Fibroblast of skin of scalp (primary cell): Measurements from ENCODE around the gene MYH15.

Experiments used
- DNase-seq: peaks from one replicate; pipeline ENCODE4 v3.0.0-alpha.2; 2013

MYH15 gene

DNA sequence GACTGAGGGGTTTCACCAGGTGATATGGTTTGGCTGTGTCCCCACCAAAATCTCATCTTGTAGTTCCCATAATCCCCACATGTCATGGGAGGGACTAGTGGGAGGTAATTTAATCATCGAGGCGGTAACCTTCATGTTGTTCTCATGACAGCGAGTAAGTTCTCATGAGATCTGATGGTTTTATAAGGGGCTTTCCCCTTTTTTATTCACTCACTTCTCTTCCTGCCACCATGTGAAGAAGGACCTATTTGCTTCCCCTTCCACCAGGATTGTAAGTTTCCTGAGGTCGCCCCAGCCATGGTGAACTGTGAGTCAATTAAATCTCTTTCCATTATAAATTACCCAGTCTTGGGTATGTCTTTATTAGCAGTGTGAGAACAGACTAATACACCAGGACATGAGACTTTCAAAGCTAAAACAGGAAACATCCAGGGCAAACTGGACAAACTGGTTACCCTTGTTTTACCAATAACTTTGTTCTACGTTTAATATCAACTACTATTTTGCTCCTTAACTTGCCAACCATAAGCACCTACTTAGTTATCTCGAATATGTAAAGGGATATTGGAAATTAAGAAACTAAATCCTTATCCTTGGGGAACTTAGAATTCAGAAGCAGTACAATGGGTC, 98.2 kb downstream of the MYH15 start:
- DNase-seq: no peak

DNA sequence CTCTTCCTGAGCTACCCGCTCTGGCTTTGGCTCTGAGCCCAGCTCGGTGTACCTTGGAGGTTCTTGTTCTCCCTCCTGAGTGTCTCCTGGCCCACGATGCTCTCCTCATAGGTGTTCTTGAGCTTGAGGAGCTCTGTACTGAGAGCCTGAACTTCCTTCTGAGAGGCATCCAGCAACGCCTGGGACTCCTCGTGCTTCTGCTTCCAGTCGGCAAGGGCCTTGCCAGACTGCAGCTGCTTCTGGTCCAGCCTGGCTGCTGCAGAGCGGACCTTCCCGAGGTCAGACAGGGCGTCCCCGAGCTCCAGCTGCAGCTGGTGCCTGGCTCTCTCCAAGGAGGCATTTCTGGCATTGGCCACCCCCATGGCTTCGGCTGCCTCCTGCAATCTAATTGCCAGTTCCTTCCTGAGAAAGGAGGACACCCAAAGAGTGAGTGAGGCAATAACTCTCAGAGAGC, 99.8 kb downstream of the MYH15 start:
- no peak for DNase-seq

DNA sequence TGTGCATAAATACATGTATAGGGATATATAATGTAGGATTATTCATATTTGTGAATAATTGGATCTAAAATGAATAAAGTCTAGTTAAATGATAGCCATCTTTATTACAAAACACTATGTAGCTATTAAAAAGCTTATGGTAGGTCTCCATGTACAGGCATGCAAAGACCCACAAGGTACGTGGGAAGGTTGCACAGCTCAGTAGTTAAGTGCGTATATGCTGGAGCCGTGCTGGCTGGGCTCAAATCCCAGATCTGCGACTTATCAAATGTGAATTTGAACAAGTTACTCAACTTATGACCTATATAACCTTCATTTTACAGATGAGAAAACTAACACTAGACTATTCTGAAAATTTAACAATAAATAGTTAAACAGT, 100.6 kb downstream of the MYH15 start:
- DNase-seq: no peak

DNA sequence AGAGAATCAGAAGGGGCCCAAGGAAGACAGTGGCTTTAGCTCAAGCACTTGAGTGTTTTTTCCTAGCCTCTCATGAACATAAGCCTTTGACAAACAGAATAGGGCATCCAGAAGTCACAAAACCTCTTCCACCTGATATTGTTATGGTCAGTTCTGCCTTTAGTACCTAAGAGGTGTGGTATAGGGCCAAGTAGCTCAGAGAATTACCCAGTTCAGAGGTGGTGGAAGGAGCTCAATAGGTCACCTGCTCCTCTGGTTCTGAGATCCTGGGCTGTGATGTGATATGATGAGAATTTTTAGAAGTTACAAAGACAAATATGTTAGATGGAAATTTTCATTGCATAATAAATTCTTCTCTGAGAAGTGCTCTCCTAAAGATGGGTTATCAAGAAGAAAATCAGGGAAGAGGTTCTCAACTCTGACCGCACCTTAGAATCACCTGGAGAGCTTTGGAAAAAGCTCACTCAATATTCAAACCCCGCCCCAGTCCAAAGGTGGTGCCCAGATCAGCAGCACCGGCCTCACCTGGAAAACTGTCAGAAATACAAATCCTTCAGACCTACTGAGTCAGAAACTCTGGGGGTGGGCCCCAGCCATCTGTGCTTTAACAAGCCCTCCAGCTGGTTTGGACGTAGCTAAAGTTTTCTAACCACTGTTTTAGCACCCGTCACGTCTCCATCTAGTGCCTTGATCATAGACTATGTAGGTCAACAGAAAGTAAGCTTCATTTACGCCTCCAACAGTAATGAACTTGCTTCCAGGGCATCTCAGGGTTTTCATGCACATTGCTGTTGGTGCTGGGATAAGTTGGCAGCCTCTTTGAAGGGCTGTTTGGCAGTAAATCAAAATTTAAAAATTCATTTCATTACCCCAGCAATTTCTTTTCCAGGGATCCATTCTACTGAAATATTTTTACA, 101.3 kb downstream of the MYH15 start:
- no peak for DNase-seq

DNA sequence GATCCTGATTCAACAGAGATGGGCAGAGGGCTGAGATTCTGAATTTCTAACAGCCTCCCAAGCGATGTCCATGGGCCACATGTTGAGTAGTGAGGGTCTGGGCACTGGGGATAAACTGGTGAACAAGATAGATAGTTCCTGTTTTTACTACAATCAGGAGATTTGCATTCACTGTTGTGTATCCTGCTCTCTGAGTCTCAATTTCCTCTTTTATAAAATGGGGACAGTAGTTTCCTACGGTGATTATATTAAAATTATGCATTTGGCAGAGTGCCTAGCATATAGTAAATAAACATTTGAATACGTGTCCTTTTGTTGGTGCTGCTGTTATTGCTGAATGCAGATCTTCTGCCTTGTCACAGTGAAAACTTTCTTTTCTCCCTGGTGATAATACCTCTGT, 102.5 kb downstream of the MYH15 start:
- no peak for DNase-seq

DNA sequence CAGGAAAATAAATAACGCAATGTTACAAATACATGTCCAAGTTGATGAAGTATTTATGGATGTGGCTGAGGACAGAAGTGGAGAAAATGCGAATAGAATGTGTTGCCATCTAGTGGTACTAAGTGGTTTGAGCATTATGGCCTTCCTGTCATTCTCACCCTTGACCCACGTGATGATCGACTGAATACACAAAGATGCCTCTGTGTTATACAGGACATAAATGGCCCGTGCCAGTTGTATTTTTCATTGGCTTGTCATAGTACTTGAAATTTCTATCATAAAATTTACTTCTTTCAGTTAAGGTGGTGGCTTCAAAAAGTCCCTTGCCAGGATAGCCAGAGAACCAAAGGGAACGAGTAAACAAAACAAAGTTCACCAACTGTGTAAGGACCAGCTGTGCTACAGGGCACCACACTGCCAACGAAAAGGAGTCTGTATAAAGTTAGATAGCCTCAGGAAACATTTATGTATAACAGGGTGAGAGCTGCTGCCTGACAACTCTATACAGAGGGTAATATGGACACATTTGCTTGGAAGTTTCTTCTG, 103.7 kb downstream of the MYH15 start:
- DNase-seq: peak; percentile 77

DNA sequence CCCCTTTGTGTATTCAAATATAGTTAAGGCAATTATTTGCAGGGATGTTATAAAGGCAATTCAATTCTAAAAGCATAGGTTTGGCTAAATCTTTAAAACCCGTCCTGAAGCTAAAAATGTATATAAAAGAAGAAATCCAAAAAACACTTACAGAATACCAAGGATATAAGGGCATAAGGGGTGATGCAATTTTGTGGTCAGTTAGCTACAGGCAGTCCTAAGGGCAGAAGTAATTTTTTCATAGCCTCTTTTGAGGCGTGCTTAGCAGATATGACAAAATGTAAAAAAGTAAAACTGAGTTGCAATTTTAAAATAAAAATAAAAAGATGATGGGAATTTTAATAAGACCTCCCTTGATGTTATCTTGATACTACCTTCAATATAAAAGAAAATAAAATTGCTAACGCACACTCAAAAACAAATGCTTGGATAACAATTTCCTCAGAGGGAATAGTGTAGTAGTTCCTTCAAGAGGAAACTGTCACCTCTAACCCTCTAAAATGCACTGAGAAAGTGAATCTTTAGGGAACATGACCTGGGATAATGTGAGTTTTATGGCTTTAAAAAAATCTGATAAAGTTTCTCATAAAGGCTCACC, 104.2 kb downstream of the MYH15 start:
- DNase-seq: peak; percentile 69

DNA sequence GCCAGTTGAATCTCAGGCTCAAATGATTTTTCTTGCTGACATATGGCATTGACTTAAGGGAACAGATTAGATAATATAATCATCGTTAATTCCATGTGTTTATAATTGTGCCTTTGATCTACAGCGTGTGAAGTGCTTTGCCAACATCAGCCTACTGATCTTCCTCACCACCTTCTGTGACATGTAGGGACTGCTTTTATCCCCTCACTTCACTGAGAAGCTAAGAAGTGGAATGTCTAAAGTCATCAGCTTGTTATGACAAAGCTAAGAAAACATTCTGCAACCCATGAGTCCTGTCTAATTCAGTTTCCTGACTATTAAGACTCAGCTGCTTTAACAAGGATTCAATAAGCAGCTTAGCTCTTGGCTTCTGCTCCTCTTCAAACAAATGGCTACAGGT, 106.0 kb downstream of the MYH15 start:
- DNase-seq: peak; percentile 58

DNA sequence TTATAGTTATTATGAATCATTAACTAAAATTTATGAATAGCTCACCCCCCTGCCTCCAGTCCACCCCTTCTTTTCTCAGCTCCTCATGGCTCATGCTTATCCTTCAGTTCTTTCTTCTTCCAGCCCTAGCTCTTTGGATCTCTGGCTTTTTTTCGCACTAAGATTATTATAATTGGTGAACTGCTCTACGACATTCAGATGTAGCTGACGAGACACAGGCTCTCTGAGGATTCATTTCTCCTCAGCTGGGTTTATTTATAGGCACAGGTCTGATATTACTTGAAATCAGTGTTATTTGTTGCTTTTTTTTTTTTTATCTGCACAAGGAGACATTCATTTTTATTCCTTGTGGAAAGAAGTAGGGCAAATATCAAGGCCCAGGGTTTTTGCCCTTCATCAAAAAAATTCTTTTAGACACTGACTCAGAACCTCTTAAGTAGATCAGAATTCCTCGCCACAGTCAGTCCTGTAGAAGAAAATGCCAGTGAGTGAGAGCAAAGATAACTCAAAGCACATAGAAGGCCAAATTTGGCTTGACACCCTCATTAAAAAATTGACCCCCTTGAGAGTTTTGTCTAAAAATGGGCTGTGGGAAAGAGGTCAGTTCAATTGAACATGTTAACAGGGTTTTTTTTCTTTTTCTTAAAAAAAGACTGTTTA, 106.6 kb downstream of the MYH15 start:
- DNase-seq: peak; percentile 56

DNA sequence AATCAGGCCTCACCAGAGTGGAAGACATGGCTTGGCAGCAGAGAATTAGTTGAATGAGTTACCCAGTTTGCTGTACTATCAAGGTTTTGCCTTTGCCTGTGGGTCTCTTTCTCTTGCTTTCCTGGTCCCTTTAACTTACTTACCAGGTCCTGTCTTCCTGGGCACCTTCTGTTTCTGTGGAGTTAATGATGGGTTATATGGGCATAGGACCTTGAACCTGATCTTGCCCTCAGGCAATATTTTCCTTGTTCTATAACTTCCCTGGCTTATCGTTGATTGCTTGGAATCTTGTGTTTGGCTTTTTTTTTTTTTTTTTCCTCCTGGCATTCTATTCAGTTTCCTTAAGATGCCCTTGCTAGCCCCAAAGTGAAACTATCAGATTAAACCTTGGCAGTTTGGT, 107.2 kb downstream of the MYH15 start:
- no peak for DNase-seq

DNA sequence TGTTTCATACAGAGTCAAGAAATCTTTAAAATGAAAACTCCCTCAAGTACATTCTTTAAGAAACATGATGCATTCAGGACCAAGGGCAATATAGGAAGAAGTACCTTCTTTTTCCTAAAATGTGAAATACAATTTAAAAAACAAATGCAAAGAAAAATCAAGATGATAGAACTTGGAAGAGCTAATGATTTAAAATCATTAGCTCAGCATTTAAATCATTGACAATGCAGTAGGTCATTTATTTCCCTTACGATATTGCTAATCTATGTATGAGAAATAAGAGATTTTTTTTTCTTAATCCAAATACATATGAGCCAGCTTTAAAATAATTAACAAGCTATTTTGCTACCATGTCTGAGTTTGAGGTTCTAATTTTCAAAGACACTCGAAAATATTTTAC, 108.6 kb downstream of the MYH15 start:
- DNase-seq: no peak

DNA sequence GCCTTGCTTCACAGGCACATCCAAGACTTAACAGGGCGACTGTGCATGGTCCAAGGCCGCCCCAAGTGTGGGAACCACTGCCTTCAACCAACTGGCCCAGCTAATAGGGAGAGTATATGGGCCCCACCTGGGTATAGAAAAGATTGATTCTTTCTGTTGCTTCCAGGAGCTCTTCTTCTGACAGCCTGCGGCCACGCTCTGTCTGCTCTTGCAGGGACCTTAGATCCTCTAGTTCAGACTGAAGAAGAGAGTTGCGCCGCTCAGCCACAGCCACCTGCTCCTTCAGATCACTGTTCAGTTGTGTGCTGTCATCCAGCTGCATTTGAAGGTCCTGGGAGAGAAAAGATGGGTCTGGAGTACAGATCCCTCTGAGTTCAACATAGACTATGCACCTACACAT, 111.9 kb downstream of the MYH15 start:
- no peak for DNase-seq

DNA sequence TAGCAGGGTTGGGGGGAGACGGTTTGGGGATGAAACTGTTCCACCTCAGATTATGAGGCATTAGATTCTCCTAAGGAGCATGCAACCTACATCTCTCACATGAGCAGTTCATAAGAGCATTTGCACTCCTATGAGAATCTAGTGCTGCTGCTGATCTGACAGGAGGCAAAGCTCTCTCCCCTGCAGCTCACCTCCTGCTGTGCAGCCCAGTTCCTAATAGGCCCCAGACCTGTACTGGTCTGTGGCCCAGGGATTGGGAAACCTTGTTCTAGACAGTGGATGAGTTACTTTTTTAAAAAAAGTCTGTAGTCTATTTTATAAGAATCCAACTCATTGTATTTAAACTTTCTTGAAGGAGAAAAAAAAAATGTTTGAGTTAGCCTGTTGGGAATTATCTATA, 114.1 kb downstream of the MYH15 start:
- no peak for DNase-seq

DNA sequence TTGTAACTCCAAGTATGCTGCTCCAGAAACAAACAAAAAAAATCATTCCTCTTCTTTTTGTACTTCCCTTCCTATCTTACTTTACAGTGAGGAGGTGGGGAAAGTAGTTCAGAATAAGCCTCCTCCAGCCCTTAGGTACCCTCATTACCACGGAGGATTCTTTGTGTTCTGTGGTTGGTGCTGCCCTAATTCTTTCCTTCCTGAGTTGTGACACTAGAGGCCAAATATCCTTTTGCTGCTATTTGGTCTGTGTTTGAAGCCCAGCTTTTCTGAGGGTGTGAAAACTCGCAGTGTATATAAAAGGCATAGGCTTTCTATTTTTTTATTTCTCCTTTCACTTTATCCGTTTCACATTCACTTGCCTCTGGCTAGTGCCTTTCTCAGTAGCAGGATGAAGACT, 115.8 kb downstream of the MYH15 start:
- no peak for DNase-seq

DNA sequence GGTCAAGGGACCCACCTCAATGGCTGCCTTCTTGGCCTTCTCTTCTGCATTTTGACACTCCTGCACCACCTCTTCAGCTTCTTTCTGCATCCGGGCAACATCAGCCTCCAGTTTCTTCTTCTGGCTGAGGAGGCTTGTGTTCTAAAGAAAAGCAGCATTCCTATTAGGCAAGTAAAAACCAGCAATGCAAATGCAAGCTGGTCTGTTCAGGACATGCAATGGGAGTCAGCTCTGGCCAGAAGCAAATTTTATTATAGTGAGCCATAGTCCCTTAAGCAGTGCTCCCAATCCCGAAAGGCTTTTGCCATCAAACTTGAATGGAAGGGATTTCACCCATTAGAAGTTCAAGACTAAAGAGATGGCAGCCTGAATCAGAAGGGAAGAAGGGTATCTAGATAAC, 116.4 kb downstream of the MYH15 start:
- DNase-seq: no peak

DNA sequence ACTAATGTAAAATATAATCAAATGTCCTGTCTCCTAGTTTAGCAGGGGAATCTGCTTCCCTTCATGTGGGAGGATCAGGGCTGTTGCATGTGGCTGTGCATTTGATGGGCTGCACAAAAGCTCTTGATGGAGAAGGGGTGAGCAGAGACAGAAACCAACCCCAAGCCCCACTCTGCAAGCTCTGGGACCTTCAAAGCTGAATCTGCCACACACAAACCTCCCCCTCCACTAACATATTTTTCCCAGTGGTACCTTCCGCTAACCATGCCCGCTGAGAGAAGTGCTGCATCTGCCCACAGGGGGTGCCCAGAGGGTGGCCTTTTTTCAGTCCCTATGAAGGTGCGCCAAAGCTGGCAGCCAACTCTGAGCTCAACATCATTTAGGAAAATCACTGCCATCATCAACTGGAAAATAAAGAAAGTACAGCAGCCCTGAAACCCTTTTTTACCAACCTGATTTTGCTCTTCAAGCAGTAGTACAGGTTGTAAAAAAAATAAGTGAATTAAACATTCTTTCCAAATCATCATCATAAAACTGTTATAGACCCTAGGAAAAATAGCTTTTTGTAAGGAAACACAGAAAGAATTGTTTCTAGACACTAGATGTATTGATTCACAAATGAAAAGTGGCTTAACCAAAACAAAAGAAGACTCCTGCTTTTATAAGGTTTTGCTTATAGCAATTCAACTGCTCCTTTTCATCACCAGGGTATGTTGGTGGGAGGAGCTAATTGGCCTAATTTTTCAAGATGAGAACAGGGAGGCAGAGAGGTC, 117.1 kb downstream of the MYH15 start:
- DNase-seq: no peak

DNA sequence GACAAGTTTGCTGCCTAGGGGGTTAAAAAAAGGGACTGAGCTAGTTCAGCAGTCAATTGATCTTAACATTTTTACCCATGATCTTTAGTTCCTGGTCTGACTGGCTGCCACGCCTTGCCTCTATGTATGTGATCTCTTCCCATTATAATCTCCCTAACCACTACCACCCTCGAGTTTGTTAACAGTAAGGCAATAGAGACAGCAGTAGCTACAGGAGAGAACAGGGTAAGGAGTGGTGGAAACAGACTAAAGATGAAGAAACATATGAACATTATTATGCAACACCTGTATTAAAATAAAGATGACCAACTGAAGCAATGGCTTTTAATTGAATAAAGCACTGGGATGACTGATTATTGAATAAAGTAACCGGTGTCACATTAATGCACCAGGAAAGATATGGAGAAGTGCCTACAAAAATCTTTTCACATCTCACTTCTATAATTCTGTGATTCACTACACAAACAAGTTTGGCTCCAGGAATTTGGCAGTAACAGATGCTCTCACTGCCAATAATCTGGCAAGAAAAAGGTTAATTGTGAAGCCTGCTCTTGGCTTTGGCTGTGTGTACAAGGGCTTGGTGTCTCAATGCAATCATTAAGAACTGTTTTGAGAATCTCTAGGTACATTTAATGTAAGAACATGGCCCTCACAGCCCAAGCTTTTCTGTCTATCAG, 118.3 kb downstream of the MYH15 start:
- peak; percentile 51 for DNase-seq

DNA sequence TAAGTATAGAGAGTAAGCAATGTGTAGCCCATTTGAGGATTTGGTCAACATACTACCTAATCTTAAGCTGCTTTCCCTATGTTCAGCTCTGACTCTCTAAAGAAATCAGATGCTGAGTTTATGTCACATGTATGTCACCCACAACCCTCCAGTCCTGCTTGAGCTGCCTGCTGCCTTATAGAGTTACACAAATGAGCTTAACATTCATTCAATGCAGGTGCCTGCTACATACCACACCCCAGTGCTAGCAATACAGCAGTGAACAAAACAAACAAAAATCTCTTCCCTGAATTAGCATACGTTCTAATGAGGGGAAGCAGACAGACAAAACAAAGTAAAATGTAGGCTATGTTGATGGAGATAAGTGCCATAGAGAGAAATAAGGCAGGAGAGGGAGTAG, 121.0 kb downstream of the MYH15 start:
- no peak for DNase-seq

DNA sequence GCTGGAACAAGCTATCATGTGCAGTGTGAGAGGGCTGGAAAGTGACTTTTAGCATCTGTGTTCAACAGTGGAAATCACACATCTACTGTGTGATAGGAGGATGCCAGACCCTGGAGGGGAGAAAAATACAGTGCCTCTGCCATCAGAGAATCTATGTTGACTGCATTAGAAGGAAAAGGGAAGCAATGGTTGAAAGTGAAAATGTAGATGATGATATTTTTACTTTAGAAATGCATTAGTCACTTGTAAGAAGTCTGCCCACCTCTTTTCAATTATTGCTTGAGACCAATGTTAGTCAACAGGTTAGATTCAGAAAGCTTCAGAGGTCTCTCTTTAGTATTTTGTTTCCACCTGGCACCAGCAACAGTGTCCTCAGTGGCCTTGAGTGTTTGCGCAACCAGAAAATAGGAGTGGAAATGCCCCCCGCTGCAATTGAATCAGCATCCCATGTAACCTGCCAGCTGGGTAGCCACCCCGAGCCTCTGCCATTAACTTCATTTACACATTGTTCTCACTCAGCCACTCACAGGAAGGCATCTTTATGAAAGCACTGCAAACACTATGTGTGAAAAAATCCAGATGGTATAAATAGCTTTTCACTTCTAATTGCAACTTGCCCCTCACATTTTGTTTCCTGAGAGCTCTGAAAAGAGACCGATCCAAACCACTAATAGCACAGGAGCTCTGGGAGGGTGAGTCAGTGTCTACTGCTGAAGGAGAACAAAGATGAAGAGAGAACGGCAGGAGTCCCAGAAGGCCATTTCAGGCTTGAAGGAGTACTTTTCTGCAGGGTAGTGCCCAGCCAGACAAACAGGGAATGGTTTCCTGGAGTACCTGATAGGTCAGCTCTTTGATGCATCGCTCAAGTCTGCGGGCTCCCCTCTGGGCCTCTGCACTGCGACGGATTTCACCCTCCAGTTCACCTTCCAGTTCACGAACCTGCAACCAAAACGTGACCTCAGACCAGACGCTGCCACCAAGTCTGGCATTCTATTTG, 122.0 kb downstream of the MYH15 start:
- no peak for DNase-seq

DNA sequence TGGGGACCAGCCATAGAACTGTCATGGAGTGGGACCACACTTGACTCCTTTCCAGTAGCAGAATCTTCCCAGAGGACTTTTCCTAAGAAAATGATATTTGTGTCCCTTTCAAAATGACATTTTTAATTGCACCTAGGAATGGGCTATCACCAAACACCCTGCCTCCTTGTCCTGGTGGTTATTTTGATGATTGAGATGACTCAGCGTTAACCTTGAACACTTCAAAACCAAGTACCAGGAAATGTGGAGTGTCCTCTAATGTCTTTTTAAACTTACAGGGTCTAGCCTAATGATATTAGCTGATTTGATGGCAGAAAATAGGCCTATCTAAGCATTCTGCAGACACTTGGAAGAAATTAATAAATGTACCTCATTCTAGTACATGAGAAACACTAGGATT, 123.3 kb downstream of the MYH15 start:
- DNase-seq: no peak
